ENCODE data around the gene AQP10.

- TF ChIP-seq EZH2phosphoT487 (IDR thresholded peaks at IDR 0.05; ENCODE audit: borderline replicate concordance, low read length), result no peak
- TF ChIP-seq, protein P1, sequence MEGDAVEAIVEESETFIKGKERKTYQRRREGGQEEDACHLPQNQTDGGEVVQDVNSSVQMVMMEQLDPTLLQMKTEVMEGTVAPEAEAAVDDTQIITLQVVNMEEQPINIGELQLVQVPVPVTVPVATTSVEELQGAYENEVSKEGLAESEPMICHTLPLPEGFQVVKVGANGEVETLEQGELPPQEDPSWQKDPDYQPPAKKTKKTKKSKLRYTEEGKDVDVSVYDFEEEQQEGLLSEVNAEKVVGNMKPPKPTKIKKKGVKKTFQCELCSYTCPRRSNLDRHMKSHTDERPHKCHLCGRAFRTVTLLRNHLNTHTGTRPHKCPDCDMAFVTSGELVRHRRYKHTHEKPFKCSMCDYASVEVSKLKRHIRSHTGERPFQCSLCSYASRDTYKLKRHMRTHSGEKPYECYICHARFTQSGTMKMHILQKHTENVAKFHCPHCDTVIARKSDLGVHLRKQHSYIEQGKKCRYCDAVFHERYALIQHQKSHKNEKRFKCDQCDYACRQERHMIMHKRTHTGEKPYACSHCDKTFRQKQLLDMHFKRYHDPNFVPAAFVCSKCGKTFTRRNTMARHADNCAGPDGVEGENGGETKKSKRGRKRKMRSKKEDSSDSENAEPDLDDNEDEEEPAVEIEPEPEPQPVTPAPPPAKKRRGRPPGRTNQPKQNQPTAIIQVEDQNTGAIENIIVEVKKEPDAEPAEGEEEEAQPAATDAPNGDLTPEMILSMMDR (IDR thresholded peaks at IDR 0.05; ENCODE audit: low read depth, low read length, poor library complexity, severe bottlenecking), result no peak
Observed at GRCh38 chr1:154306151-154306550, 14.7 kb upstream of the AQP10 start.

Data from DOHH2 (cell line).